Stimulated activated CD4-positive, alpha-beta T cell treated with anti-CD3 and anti-CD28 coated beads, TNF-alpha, amount 100 ng/mL, for 48 hours (primary cell): ENCODE results near the gene DMD.

Source experiments
- DNase-seq, 3 donors: peaks; one replicate each; pipeline ENCODE4 v3.0.0-alpha.2; 2020; ENCODE audit warnings: low read depth in 3 of 3

Gene DMD

GRCh38 chrX:31711166-31711565 lies 1500.2 kb downstream of the DMD start:
- no peak for DNase-seq

GRCh38 chrX:31708116-31708515 lies 1503.2 kb downstream of the DMD start:
- no peak for DNase-seq

- no peak for DNase-seq
Observed at GRCh38 chrX:31706466-31706865, 1504.9 kb downstream of the DMD start.

- DNase-seq = no peak
Observed at GRCh38 chrX:31705816-31706215, 1505.5 kb downstream of the DMD start.

- no peak for DNase-seq
Observed at GRCh38 chrX:31704938-31705337, 1506.4 kb downstream of the DMD start.

- no peak for DNase-seq
Observed at GRCh38 chrX:31702222-31702621, 1509.1 kb downstream of the DMD start.

GRCh38 chrX:31697294-31697916 lies 1513.9 kb downstream of the DMD start:
- DNase-seq = no peak

- DNase-seq = no peak
Observed at GRCh38 chrX:31679861-31680260, 1531.5 kb downstream of the DMD start.

GRCh38 chrX:31670245-31670644 lies 1541.1 kb downstream of the DMD start:
- no peak for DNase-seq

- no peak for DNase-seq
Observed at GRCh38 chrX:31665454-31665853, 1545.9 kb downstream of the DMD start.

- DNase-seq = no peak
Observed at GRCh38 chrX:31663172-31663571, 1548.2 kb downstream of the DMD start.

- no peak for DNase-seq
Observed at GRCh38 chrX:31661280-31661810, 1550.0 kb downstream of the DMD start.

- no peak for DNase-seq
Observed at GRCh38 chrX:31658360-31658759, 1553.0 kb downstream of the DMD start.

- no peak for DNase-seq
Observed at GRCh38 chrX:31656013-31656412, 1555.3 kb downstream of the DMD start.

GRCh38 chrX:31653422-31653821 lies 1557.9 kb downstream of the DMD start:
- DNase-seq = no peak

GRCh38 chrX:31652650-31653049 lies 1558.7 kb downstream of the DMD start:
- no peak for DNase-seq

GRCh38 chrX:31649201-31649600 lies 1562.1 kb downstream of the DMD start:
- DNase-seq = no peak

GRCh38 chrX:31633349-31633748 lies 1578.0 kb downstream of the DMD start:
- no peak for DNase-seq

GRCh38 chrX:31629195-31629594 lies 1582.2 kb downstream of the DMD start:
- DNase-seq = no peak

- DNase-seq = no peak
Observed at GRCh38 chrX:31609130-31609529, 1602.2 kb downstream of the DMD start.

- no peak for DNase-seq
Observed at GRCh38 chrX:31608638-31609037, 1602.7 kb downstream of the DMD start.

- no peak for DNase-seq
Observed at GRCh38 chrX:31606771-31607170, 1604.6 kb downstream of the DMD start.

GRCh38 chrX:31604629-31605221 lies 1606.6 kb downstream of the DMD start:
- DNase-seq = no peak
